ENCODE measurements around the gene PTPN11. TPM values are rescaled to one million over a fixed set of nuclear protein-coding genes. Genes with fewer than 3 reads are reported as not detected.

The PTPN11 gene
- total RNA-seq, 2 donors from 2014 or later = 31.6 to 47.1 TPM

- 74% methylated on average over 6 of the region's 6 CpGs for WGBS, 2 donors
- no peaks in the 10 kb centered on the region for H3K4me1 ChIP-seq
- H3K36me3 ChIP-seq (replicated peaks in 1 of 2; ENCODE audit: insufficient read depth in 1 of 2, low read depth in 2 of 2) = no peaks in the 10 kb centered on the region
- no peak overlapping the region for H3K27ac ChIP-seq
- H3K27me3 ChIP-seq = no peaks in the 10 kb centered on the region
- DNase-seq = no peak
- no peak for ATAC-seq
- no peaks in the 10 kb centered on the region for H3K9me3 ChIP-seq
- intact Hi-C loops (cut with DNase I) = no loop called here
- H3K4me3 ChIP-seq = no peak overlapping the region
- no peak for TF ChIP-seq CTCF (IDR thresholded peaks at IDR 0.05)
- TF ChIP-seq POLR2A (IDR thresholded peaks at IDR 0.05) = no peak
Measured at GRCh38 chr12:112536367-112536730, 117.6 kb downstream of the PTPN11 start.

GRCh38 chr12:112537710-112538396, 119.1 kb downstream of the PTPN11 start:
- WGBS, 2 donors = 33 to 44% methylated on average over 3 of the region's 3 CpGs
- Histone ChIP-seq H3K27ac (no peak overlapping the region), H3K4me3 (no peak overlapping the region), H3K36me3 (replicated peaks in 1 of 2; ENCODE audit: insufficient read depth in 1 of 2, low read depth in 2 of 2) (no peaks in the 10 kb centered on the region), H3K27me3 (no peaks in the 10 kb centered on the region), H3K4me1 (no peaks in the 10 kb centered on the region), H3K9me3 (no peaks in the 10 kb centered on the region)
- intact Hi-C loops (cut with DNase I) = no loop called here
- TF ChIP-seq POLR2A (IDR thresholded peaks at IDR 0.05) (no peak), CTCF (IDR thresholded peaks at IDR 0.05) (no peak)
- no peak for DNase-seq
- ATAC-seq = no peak

GRCh38 chr12:112538740-112539139, 120.0 kb downstream of the PTPN11 start:
- 23 to 29% methylated on average over 2 of the region's 2 CpGs for WGBS, 2 donors
- DNase-seq = no peak

GRCh38 chr12:112539221-112539620, 120.5 kb downstream of the PTPN11 start:
- 20 to 35% methylated on average over 3 of the region's 3 CpGs for WGBS, 2 donors
- H3K4me3 ChIP-seq = no peak overlapping the region
- H3K4me1 ChIP-seq = no peaks in the 10 kb centered on the region
- no peak for TF ChIP-seq CTCF (IDR thresholded peaks at IDR 0.05)
- no peak for TF ChIP-seq POLR2A (IDR thresholded peaks at IDR 0.05)
- ATAC-seq (no peak), DNase-seq (no peak)
- no peak overlapping the region for H3K27ac ChIP-seq
- no peaks in the 10 kb centered on the region for H3K9me3 ChIP-seq
- intact Hi-C loops (cut with DNase I) = no loop called here
- no peaks in the 10 kb centered on the region for H3K36me3 ChIP-seq (replicated peaks in 1 of 2; ENCODE audit: insufficient read depth in 1 of 2, low read depth in 2 of 2)
- no peaks in the 10 kb centered on the region for H3K27me3 ChIP-seq

More at GRCh38 chr12:112538740-112539139, 120.0 kb downstream of the PTPN11 start:
- Histone ChIP-seq H3K27ac (no peak overlapping the region), H3K36me3 (replicated peaks in 1 of 2; ENCODE audit: insufficient read depth in 1 of 2, low read depth in 2 of 2) (no peaks in the 10 kb centered on the region), H3K27me3 (no peaks in the 10 kb centered on the region), H3K9me3 (no peaks in the 10 kb centered on the region), H3K4me3 (no peak overlapping the region), H3K4me1 (no peaks in the 10 kb centered on the region)
- no peak for ATAC-seq
- TF ChIP-seq CTCF (IDR thresholded peaks at IDR 0.05) (no peak), POLR2A (IDR thresholded peaks at IDR 0.05) (no peak)
- intact Hi-C loops (cut with DNase I) = no loop called here

- TF ChIP-seq POLR2A (IDR thresholded peaks at IDR 0.05) = no peak
- no peak overlapping the region for H3K4me3 ChIP-seq
- WGBS, 2 donors = 48% methylated on average over 3 to 5 of the region's 5 CpGs
- no peaks in the 10 kb centered on the region for H3K36me3 ChIP-seq (replicated peaks in 1 of 2; ENCODE audit: insufficient read depth in 1 of 2, low read depth in 2 of 2)
- no peaks in the 10 kb centered on the region for H3K4me1 ChIP-seq
- ATAC-seq = no peak
- H3K27me3 ChIP-seq = no peaks in the 10 kb centered on the region
- H3K27ac ChIP-seq = no peak overlapping the region
- no peak for DNase-seq
- intact Hi-C loops (cut with DNase I) = no loop called here
- no peaks in the 10 kb centered on the region for H3K9me3 ChIP-seq
Measured at GRCh38 chr12:112540021-112540420, 121.3 kb downstream of the PTPN11 start.
